ENCODE measurements around the gene ZBTB17.
"Not testable (repeated sequence)": the region's sequence is repeated elsewhere in the genome, so short reads cannot be mapped to it uniquely, and the experiment has no call there.

Gene ZBTB17

GRCh38 chr1:16011936-16012589 lies 36.2 kb upstream of the ZBTB17 start:
- FAIRE-seq, result no peak

GRCh38 chr1:16010837-16011236 lies 34.9 kb upstream of the ZBTB17 start:
- no peak for FAIRE-seq

- FAIRE-seq, result no peak
Measured at GRCh38 chr1:16009678-16010077, 33.8 kb upstream of the ZBTB17 start.

DNA sequence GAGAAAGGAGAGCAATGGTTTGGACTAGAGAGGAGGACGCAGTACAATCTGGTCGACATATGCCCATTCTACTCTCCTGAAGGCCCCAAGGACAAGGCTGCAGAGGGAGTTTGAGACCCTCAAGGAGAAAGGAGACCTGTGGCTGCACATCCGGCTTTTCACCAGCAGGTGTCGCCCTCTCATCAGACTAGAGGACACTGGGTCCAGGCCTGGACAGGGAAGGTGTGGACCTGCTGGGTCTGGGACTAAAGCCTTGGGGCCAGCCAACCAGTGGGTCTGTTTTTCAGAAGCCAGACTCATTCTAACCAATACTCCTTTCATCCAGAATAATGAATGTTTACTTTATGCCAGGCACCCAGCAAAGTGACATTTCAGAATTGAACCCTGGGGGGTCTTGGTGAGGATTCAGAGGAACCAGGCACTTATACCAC lies 33.1 kb upstream of the ZBTB17 start:
- FAIRE-seq, result no peak

- FAIRE-seq, result no peak
Measured at GRCh38 chr1:16007671-16008341, 31.9 kb upstream of the ZBTB17 start.

DNA sequence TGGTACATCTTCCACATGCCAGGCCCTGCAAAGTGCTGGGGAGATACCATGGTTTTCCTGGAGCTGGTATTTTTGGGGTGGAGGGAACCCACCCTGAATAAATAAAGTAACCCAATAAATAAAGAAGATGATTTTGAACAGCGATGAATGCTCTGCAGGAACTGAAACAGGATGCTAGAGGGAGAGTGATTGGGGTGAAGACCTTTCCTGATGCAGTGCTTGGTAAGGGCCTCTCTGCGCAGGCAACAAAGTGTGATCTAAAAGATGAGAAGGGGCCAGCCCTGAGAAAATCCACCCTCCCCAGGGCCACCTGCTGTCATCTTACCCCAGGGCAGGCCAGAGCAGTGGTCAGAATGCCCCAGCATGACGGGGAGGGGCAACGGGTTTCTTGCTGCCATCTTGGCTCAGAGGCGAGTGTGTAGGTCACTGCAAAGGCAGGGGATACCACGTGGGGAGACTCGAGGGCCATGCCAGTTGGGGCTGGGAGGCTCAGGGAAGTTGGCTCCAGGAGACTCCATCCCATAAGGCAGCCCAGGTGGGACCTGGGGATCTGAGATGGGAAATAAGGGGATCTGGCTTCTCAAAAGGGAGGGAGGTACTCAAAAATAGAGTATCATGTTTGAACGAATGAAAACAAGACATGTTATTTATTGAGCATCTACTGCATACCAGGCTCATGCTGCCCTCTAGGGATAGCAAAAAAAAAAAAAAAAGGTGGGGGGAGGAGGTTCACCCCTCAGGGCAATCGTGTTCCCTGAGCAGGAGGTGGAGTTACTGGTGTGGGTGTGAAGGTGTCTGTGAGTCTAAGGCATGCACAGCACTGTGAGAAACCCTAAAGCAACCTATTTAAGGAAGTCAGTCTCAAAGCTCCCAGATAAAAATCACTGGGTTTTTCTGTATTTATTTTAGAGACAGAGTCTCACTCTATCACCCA lies 30.9 kb upstream of the ZBTB17 start:
- no peak for FAIRE-seq

- no peak for FAIRE-seq
Measured at GRCh38 chr1:16006010-16006409, 30.1 kb upstream of the ZBTB17 start.

DNA sequence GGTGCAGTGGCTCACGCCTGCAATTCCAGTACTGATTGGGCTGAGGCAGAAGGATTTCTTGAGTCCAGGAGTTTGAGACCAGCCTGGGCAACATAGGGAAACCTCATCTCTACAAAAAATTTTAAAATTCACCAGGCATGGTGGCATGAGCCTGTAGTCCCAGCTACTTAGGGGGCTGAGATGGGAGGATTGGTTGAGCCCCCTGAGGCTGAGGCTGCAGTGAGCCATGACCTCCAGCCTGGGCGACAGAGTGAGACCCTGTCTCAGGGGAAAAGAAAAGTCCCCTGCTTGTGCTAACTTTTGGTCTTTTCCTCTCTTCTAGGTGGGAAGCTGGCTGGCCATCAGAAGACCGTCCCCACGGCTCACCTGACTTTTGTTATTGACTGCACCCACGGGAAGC lies 29.7 kb upstream of the ZBTB17 start:
- FAIRE-seq, result no peak

DNA sequence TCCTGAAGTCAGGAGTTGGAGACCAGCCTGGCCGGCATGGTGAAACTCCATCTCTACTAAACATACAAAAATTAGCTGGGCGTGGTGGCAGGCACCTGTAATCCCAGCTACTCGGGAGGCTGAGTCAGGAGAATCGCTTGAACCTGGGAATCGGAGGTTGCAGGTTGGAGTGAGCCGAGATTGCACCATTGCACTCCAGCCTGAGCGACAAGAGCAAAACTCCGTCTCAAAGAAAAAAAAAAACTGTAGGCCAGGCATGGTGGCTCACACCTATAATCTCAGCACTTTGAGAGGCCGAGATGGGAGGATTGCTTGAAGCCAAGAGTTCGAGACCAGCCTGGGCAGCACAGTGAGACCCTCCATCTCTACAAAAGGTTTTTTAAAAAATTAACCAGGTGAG lies 25.4 kb upstream of the ZBTB17 start:
- not testable (repeated sequence) for FAIRE-seq

GRCh38 chr1:15998929-15999328 lies 23.0 kb upstream of the ZBTB17 start:
- no peak for FAIRE-seq

GRCh38 chr1:15997637-15998280 lies 21.9 kb upstream of the ZBTB17 start:
- FAIRE-seq, result no peak

GRCh38 chr1:15997076-15997585 lies 21.2 kb upstream of the ZBTB17 start:
- no peak for FAIRE-seq

DNA sequence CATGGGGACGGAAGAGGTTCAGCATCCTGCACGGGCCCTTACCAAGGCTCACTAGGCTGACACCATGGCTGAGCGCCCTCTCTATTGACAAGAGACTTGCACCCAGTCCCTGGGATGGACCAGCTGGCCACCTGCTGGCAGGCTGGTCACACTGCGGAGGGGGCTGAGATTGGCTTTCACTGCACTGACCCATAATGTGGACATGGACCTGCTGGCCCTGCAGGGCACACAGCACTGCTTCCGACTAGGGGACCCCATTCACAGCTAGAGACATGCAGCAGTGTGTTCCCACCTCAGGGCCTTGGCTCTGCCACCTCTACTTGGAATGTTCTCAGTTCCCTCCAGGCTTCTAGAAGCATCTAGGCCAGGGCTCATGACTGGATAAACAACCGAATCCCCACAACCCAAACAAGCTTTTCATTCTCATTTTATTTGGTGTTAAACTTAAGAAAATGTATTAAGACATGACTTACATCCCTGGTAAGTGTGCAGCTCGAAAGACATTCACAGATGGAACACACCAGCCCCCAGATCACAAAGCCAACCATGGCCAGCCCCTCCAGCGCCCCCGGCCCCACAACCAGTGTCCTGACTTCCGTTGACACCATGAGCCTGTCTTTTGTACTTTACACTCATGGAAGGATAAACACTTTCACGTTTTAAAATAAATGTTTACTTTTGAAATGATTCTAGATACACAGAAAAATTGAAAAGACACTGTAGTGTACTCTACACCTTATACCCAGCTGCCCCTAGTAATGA lies 18.9 kb upstream of the ZBTB17 start:
- FAIRE-seq, result no peak

DNA sequence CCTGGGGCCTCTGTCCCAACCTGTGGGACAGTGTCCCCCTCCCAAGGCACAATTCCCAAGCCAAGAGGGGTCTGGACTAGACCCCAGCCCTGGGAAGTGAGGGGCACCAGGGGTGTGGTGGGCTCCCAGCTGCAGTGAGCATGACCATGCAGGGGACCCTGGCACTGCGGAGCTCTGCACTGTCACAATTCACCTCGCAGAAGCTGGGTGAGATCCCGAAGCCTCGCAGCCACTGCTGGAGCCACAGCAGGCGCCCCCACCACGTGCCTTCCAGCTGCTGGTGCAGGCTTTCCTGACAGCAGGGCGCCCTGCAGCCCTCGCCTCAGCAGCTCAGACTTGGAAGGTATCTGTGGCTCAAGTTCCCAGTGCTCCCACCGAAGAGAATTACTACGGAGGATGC lies 18.2 kb upstream of the ZBTB17 start:
- no peak for FAIRE-seq

- no peak for FAIRE-seq
Measured at GRCh38 chr1:15993666-15994065, 17.8 kb upstream of the ZBTB17 start.

DNA sequence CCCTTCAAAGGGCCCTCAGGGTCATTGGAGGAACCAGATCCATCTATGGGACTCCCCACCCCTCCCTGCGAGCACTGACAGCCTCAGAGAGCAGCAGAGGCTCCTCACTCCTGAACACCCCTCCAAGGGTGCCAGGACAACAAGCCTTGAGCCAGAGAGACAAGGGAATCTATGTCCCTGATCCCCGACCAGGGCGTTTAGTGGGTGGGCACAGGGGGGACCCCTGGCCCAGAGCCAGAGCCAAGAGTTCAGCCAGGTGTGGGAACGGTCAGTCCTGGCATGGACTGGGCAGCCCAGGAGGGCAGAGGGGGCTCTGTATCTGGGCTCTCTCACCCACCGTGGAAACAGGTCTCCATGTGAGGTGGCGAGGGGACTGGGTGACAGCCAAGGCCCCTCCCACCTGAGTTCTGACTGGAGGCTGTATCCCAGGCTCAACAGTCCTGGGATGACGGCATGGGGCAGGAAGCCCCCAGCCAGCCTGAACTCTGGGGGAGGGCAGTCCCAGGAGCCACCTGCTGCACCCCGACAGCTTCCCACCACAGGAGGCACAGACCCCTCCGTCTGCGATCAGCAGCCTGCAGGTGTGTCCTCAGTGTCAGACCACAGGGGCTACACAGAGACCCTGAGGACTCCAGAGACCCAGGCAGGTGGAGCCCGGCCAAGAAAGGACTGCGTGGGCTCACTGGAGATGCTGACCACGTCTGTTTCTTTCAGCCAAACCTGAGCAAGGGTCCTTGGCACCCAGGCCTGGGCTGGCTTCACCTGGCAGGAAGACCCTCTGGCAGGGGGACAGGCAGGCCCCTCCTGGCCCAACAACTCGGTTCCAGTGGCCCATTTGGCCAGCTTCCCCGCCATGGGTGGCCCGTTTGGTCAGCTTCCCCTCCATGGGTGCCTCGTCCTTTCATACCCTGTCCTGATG lies 16.9 kb upstream of the ZBTB17 start:
- no peak for FAIRE-seq

DNA sequence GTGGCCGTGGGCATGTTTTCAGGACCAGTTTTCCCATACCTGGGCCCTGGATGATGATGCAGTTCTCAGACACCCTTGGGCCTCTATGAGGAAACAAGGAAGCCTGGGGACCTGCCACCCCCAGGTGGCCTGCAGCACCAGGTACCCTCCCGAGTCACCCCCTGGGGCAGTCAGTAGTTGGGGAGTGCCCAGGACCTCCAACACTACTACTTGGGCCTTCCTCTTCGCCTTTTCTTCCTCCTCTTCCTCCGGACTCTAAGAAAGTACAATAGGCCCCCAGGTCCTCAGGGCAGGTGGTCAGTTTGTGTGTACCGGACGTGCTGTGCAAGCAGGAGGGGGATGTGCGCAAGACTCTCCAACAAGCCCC lies 16.3 kb upstream of the ZBTB17 start:
- FAIRE-seq, result no peak

- FAIRE-seq, result no peak
Measured at GRCh38 chr1:15991427-15992186, 15.7 kb upstream of the ZBTB17 start.

DNA sequence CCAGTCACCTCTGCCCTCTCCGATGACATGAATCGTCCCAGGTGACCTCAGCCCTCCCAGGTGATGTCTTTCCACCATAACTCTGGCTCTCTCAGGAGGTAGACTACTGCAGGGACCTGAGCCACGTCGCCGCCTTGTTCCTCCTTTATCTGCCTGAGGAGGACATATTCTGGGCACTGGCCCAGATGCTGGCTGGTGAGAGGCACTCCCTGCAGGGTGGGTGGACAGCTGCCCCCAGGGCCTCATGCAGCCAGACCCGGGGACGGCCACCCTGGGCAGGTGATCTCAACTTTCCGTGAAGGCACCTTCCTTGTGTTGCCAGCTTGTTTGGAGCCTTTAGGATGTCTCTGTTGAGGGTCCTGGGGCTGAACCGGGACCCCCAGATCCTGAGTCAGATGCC lies 13.9 kb upstream of the ZBTB17 start:
- no peak for FAIRE-seq
